Measurements from ENCODE around the gene MIAT.
"Not testable (repeated sequence)": the region's sequence is repeated elsewhere in the genome, so short reads cannot be mapped to it uniquely, and the experiment has no call there.

The MIAT gene

GRCh38 chr22:26701323-26701722, 43.9 kb downstream of the MIAT start:
- DNase-seq = no peak

DNA sequence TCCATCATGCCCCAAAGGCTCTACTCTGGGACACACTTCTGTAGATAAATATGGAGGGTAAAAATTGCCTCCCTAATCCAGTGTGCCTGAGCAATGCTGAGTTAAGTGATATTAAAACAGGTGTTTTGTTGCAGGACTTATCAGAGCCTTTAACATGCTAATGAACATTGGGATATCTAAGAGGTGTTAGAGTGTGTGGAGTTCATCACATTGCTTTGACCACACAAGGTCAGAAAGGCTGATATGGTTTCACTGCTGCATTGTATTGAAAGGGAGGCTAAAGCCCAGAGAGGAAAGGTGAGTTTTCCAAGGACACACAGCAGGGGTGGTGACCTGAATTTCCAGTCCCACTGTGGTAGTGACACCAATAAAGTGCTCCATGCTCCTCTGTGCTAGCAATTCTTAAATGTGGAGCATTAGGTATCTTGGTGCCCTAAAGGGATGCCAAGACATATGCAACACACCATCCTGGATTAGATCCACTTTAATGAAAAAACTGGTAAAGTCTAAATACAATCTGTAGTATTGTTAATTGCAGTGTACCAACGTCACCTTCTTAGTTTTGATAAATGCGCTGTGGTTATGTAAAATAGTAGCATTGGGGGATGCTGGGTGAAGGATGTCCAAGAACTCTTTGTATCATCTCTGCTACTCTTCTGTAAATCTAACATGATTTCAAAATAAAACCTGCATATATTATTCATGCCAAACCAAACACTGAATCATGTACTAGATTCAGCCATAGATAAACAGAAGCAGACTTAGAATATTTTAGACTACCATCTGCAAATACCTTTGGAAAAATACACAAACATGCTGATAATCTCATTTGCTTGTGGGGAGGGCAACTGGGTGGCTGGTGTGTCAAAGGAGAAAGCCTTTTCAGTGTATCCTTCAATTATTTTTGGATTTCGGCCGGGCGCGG, 45.8 kb downstream of the MIAT start:
- DNase-seq = no peak

GRCh38 chr22:26705379-26705778, 48.0 kb downstream of the MIAT start:
- not testable (repeated sequence) for DNase-seq

GRCh38 chr22:26707090-26707489, 49.7 kb downstream of the MIAT start:
- DNase-seq = no peak

GRCh38 chr22:26707581-26707980, 50.2 kb downstream of the MIAT start:
- no peak for DNase-seq

DNA sequence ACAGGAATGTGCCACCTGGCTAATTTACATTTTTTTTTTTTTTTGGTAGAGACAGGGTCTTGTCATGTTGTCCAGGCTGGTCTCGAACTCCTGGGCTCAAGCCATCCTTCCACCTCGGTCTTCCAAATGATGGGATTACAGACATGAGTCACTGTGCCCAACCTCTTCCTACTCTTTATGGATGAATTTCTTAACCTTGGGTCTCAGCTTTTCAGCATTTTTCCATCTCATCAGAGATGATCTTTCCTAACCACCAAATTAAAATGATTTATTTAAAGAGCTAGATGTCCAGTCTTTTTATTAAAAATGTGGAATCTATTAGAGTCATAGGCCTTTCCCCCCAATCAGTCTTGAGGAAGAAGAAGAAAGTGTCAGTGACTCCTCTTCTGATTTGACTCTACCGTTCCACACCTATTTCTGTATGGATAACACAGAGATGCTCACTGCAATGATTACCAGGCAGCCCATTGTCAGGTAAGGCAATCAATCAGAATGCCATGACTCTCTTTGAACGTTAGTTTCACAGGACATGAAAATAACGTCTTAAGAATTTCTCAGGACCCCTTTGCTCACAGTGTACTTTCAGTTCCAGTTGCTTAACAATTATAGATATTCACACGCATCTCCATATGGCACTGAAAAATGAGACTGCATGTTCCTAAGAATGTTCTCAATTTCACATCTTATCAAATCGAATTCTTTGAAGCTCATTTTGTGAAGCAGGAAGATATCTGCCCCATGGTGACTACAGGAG, 51.0 kb downstream of the MIAT start:
- no peak for DNase-seq

- no peak for DNase-seq
Measured at GRCh38 chr22:26709617-26710390, 52.4 kb downstream of the MIAT start.

GRCh38 chr22:26711205-26711963, 54.0 kb downstream of the MIAT start:
- no peak for DNase-seq

DNA sequence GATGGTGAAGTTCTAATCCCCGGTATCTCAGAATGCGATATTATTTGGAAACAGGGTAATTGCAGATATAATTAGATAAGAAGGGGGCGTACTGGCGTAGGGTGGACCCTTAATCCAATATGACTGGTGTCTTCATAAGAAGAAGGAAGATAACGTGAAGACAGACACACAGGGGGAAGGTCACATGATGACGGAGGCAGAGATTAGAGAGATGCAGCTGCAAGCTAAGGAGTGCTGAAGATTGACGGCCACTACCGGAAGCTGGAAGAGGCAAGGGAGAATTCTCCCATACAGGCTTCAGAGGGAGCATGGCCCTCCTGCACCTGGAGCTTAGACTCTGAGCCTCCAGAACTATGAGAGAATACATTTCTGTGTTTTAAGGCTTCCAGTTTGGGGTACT, 54.8 kb downstream of the MIAT start:
- DNase-seq = no peak

- no peak for DNase-seq
Measured at GRCh38 chr22:26713823-26714449, 56.5 kb downstream of the MIAT start.

- DNase-seq = no peak
Measured at GRCh38 chr22:26714971-26715370, 57.6 kb downstream of the MIAT start.

GRCh38 chr22:26715392-26715936, 58.1 kb downstream of the MIAT start:
- no peak for DNase-seq

DNA sequence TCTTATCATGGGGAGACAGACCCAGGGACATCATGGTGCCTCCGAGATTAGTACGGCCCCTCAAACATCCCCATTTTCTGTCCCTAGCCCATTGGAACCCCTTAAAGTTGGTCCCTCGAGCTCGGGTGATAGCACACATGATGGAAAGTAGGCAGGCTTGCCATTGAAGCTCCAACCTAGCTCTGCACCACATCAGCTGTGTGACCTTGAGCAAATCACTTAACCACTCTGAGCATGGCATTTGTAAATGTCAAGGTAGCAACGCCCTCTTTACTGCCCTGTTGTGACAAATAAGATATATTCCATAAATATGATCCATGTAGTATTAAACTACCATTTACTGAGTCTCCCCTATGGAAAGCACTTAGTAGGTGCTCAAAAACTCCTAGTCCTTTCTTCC, 61.1 kb downstream of the MIAT start:
- DNase-seq = no peak

GRCh38 chr22:26718905-26719304, 61.5 kb downstream of the MIAT start:
- DNase-seq = no peak

GRCh38 chr22:26722159-26722558, 64.8 kb downstream of the MIAT start:
- no peak for DNase-seq

- no peak for DNase-seq
Measured at GRCh38 chr22:26724414-26724813, 67.0 kb downstream of the MIAT start.

- DNase-seq = no peak
Measured at GRCh38 chr22:26725012-26725676, 67.8 kb downstream of the MIAT start.
